Measurements from ENCODE around the gene SPON1.
A peak's percentile ranks its signal among the peaks of the same experiment; 100 is the strongest.

The SPON1 gene

GRCh38 chr11:14240221-14240620, 277.7 kb downstream of the SPON1 start:
- no peak for TF ChIP-seq CTCF (conservative IDR thresholded peaks at IDR 0.05; ENCODE audit: control insufficient read depth, insufficient read depth, low read depth, low read length)
- no peak for DNase-seq (ENCODE audit: low read depth)
- H3K4me3 ChIP-seq (ENCODE audit: control insufficient read depth, low read depth, low read length) = no peak overlapping the region

DNA sequence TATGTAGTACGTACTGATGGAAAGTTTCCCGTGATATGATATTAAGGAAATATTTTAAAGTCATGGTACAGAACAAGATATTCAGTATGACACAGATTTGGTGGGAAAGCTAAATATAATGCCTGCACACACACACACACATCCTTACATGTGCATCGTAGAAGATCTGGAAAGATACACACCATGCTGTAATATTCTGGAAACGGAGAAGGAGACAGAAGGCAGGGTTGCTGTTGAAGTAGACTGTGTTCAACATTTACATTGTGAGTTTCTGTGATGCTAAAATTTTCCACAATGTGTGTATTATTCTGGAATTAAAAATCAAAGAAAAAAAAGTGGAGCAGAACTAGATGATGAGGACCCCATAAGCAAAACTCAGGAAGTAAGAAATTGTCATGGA, 278.4 kb downstream of the SPON1 start:
- no peak for TF ChIP-seq CTCF (conservative IDR thresholded peaks at IDR 0.05; ENCODE audit: control insufficient read depth, insufficient read depth, low read depth, low read length)
- no peak overlapping the region for H3K4me3 ChIP-seq (ENCODE audit: control insufficient read depth, low read depth, low read length)
- no peak for DNase-seq (ENCODE audit: low read depth)

DNA sequence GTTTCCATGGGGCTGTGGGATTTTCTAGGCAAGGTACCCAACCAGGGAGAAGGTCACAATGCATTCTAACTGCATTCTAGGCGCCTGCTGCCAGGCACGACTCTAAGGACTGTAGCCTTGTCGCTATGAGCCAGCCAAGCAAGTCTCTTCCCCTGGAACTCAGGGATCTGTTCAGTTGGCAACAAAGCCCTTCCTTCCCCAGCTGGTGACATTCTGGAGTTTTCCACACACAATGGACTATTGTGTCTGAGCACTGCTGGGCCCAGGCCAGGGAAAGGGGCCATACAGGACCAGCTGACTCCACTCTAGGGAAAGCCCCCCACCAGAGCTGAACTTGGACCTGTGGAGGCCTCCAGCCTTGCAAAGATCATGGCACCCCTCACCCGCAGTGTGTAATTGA, 279.7 kb downstream of the SPON1 start:
- TF ChIP-seq CTCF (conservative IDR thresholded peaks at IDR 0.05; ENCODE audit: control insufficient read depth, insufficient read depth, low read depth, low read length) = no peak
- DNase-seq (ENCODE audit: low read depth) = no peak
- no peak overlapping the region for H3K4me3 ChIP-seq (ENCODE audit: control insufficient read depth, low read depth, low read length)

DNA sequence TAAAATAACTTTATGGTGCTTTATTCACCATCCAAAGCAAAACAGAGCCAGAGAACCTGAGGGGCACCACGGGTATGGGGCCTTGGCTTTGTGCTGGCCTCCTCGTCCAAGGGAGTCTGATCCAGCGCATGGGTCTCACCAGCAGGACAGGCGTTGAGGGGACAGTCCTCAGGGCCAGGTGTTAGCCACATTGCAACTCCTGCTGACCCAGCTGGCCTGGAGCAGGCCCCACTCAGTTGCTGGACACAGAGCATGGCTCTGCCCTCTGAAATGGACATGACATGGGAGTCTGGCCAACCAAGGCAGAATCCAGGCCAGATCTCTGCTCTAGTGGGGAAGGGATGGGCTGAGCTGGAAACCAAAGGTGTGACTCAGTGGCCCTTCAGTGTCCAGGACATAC, 280.2 kb downstream of the SPON1 start:
- no peak for TF ChIP-seq CTCF (conservative IDR thresholded peaks at IDR 0.05; ENCODE audit: control insufficient read depth, insufficient read depth, low read depth, low read length)
- no peak overlapping the region for H3K4me3 ChIP-seq (ENCODE audit: control insufficient read depth, low read depth, low read length)
- no peak for DNase-seq (ENCODE audit: low read depth)

GRCh38 chr11:14244926-14245325, 282.4 kb downstream of the SPON1 start:
- no peak for TF ChIP-seq CTCF (conservative IDR thresholded peaks at IDR 0.05; ENCODE audit: control insufficient read depth, insufficient read depth, low read depth, low read length)
- DNase-seq (ENCODE audit: low read depth) = no peak
- no peak overlapping the region for H3K4me3 ChIP-seq (ENCODE audit: control insufficient read depth, low read depth, low read length)

GRCh38 chr11:14245444-14245843, 282.9 kb downstream of the SPON1 start:
- DNase-seq (ENCODE audit: low read depth) = no peak
- H3K4me3 ChIP-seq (ENCODE audit: control insufficient read depth, low read depth, low read length) = no peak overlapping the region
- no peak for TF ChIP-seq CTCF (conservative IDR thresholded peaks at IDR 0.05; ENCODE audit: control insufficient read depth, insufficient read depth, low read depth, low read length)

- no peak for DNase-seq (ENCODE audit: low read depth)
- TF ChIP-seq CTCF (conservative IDR thresholded peaks at IDR 0.05; ENCODE audit: control insufficient read depth, insufficient read depth, low read depth, low read length) = peak; percentile 1
Observed at GRCh38 chr11:14248580-14248981, 286.1 kb downstream of the SPON1 start.

More at GRCh38 chr11:14248580-14248981, 286.1 kb downstream of the SPON1 start:
- H3K4me3 ChIP-seq (ENCODE audit: control insufficient read depth, low read depth, low read length) = no peak overlapping the region
